DMS114 treated with DMSO at 0.1 percent for 48 hours (cell line): ENCODE measurements around the gene SHD.

ENCODE experiments used
- DNase-seq: peaks from one replicate; lab custom pipeline; 2025; ENCODE audit not compliant: unreplicated experiment; lab: John Stamatoyannopoulos, UW

Gene SHD

DNA sequence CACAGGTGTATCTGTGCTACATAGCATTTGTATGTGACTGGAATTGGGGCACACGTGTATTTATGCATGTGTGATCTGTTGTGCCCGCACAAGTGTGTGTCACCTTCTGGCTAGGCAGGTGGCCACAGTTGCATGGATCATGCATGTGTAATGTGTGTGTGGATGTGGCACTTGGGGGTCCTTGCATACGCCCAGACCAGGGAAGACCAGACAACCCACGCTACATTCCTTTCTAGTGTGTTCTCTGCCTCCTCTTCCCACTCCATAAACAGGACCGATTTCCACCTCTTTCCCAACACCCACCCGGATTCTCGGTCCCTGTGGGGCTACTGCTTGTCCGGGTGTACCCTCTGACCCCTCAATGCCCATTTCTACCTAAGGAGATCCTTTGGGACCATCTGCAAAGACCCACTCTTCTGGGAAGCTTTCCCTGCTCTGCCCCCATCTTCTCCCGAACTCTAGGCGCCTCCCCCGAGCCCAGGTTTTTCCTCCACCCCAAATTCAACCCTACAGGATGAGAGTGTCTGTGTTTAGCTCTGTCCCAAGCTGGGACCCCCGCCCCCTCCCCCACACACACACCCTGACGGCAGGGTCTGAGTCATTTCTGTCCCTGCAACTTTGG, 47.3 kb downstream of the SHD start:
- no peak for DNase-seq

DNA sequence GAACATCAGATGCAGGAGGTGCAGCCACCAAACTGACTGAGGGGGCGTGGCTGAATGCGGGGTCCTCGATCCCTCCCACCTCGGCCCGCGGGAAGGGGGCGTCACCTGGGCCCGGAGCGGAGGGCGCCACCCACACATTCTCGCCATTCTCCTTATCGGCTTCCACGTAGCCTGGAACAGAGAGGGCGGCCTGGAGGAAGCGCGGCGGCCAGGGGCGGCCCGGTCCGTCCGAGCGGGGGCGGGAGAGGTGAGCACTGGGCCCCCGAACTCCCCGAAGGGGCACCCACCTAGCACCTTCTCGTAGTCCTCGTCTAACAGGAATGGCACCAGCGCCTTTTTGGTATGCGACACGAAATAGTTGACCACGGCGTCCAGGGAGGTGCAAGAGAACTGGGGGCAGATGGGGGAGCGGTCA, 47.8 kb downstream of the SHD start:
- no peak for DNase-seq

DNA sequence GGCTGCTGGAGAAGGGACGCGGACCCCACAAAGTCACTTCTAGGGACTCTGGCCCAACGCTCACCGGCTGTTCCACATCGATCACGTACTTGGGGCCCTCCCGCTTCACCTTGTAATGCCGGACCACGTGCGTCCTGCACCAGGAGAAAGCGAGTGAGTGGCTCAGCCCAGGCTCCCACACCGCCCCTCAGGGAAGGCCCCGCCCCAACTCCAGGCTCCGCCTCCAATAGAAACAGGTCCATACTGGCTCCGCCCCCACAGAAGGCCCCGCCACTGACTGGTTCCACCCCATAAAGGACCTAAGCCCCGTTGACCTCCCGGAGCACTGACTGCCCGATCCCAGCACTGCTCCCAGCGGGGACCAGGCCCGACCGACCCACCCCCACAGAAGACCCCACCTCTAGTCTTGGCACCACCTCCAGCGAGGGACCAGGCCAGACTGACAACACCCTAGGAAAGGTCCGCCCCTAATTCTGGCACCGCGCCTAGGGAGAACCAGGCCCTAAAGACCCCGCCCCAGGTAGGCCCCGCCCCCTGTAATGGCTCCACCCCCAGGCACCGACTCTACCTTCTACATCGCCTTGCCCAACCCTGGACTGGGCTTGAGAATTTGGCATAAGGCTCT, 48.3 kb downstream of the SHD start:
- DNase-seq = peak; percentile 76

GRCh38 chr19:4327877-4328242, 48.8 kb downstream of the SHD start:
- no peak for DNase-seq

GRCh38 chr19:4328243-4328990, 49.4 kb downstream of the SHD start:
- DNase-seq = peak; percentile 88

- DNase-seq = peak; percentile 20
These were observed 50.1 kb downstream of the SHD start for GRCh38 chr19:4328991-4329681.

- DNase-seq = no peak
These were observed 50.8 kb downstream of the SHD start for GRCh38 chr19:4329858-4330257.

- no peak for DNase-seq
These were observed 56.0 kb downstream of the SHD start for GRCh38 chr19:4334929-4335570.

- DNase-seq = no peak
These were observed 58.9 kb downstream of the SHD start for GRCh38 chr19:4337906-4338440.

DNA sequence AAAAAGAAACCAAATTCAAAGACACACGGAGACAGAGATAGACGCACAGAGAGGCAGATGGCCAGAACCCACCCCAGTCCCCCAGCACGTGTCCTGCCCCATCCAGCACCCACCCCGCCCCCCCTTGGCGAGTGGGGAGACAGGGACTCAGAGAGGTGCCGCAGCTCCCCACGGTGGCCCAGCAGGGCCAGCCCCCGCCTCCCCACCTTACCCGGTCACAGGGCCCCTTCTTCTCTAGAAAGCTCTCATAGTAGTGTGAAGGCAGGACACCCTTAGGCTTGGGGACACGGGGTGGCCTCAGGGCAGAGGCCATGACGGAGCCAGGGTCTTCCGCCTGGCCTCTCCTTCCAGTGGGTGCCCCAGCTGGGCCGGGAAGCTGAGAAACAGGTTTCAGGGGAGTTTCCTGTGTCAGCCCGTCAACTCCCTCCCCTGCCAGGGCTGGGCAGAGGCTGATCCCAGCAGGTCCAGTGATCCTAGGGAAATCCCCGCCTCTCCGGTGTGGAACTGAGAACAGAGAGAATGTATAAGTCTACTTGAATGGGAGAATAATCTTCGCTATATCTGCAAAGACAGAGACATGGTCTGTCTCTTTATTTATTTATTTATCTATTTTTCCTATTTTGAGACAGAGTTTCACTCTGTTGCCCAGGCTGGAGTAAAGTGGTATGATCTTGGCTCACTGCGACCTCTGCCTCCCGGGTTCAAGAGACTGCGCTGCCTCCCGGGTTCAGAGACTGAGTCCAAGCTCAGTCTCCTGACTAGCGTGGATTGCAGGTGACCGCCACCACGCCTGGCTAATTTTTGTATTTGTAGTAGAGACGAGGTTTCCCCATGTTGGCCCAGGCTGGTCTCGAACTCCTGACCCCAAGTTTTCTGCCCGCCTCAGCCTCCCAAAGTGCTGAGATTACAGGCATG, 59.6 kb downstream of the SHD start, which contains the start of gene STAP2:
TSS of gene STAP2 (minus strand) at position 387 of the 915 bp plus-strand sequence. CDS start at position 313, 74 bp downstream.
- no peak for DNase-seq
